Gastrocnemius medialis (tissue), 4 donors: Measurements from ENCODE around the gene BCR.

Experiments
- CTCF ChIP-seq, 5 experiments: fragments of 450-650 bp in 3 of 5; fragments of 200-600 bp in 2 of 5; sonication (generic) in 2 of 5; IDR thresholded peaks in 4 of 5; conservative IDR thresholded peaks in 1 of 5; 1 replicate in 4 of 5; 2 replicates in 1 of 5; pipeline ENCODE4 v1.5.1; 2016 to 2019; ENCODE audit warnings: antibody characterized with exemption in 5 of 5, mild to moderate bottlenecking in 3 of 5, moderate library complexity in 3 of 5
- POLR2A ChIP-seq, 2 donors: fragments of 450-650 bp; IDR thresholded peaks; one replicate each; pipeline ENCODE4 v1.6.1; 2017; ENCODE audit warnings: antibody characterized with exemption in 2 of 2, mild to moderate bottlenecking in 2 of 2, moderate library complexity in 2 of 2

DNA sequence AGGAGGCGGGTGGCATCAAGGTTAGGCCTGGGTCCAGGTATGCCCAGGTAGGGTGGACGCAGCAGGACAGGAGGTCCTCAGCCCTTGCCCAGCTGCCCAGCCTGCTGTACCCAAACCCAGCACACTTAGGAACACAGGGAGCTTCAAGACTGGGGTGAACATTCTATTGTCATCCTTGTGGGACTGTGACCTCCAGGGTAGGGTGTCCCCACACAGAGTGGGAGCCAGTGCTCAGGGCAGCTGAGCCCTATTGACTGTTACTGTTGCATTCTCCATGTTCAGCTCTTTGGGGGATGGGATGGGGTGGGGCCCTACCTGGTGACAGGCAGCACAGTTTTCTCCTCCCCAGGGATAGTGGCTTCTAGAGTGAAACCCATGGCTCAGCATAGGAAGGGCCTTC is 106.0 kb downstream of the BCR start:
- TF ChIP-seq CTCF (IDR thresholded peaks at IDR 0.05 in 4 of 5, conservative IDR thresholded peaks at IDR 0.05 in 1 of 5) (no peak), POLR2A (IDR thresholded peaks at IDR 0.05) (no peak)
